GM18861 (cell line): ENCODE results near the gene LIFR.

Source experiments
- ATAC-seq: cut with Tn5 transposase; IDR thresholded peaks from one replicate; pipeline ENCODE4 v1.9.1; 2021; ENCODE audit not compliant: unreplicated experiment

The LIFR gene

GRCh38 chr5:38548064-38548759 lies 8.2 kb downstream of the LIFR start:
- no peak for ATAC-seq

DNA sequence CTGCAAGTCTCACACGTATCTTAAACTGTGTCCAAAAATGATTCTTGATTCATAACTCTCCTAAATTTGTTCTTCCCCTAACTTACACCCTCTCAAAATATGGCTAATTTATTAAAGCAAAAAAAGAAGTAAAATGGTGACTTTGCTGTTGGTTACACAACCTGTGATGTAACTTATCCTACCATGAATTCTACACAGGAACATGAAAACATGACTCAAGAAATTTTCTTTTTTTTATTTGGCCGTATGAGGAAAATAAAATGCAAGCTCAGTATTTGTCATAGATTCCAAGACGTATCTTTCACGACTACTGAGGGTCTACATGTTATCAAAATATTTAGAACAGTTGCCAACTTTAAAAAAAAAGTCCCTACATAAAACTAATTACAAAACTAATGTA lies 9.2 kb downstream of the LIFR start:
- no peak for ATAC-seq

GRCh38 chr5:38546691-38547146 lies 9.7 kb downstream of the LIFR start:
- ATAC-seq = no peak

DNA sequence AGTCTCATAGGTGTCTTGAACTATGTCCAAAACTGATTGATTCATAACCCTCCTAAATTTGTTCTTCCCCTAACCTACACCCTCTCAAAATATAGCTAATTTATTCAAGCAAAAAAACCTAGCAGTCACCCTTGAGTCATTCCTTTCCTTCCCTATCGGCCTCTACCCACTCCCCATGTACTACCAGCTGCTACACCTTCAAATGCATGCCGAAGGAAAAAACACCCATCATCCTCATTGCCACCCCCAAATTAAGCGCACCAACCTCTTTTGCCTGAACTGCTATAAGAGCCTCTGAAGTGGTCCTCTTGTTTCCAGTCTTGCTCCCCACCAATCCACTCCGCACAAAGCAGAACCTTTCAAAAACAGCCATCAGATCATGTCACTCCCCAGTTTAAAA lies 12.6 kb downstream of the LIFR start:
- no peak for ATAC-seq

DNA sequence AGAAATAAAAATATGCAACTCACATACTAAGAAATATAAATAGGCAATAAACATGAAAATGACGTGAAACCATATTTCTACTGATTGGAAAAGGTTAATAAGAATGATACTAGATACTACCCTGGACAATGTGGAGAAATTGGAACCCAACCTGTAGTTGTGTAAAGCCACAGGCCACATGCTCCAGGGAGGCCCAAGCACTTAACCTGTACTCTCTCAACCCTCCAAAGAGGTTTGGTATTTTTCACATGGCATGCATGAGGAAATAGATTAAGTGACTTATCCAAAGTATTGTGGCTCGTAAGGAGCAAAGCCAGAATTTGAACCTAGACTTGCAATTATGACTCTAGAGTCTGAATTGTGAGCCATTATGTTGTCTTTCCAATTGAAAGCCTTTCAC lies 13.4 kb downstream of the LIFR start:
- no peak for ATAC-seq

DNA sequence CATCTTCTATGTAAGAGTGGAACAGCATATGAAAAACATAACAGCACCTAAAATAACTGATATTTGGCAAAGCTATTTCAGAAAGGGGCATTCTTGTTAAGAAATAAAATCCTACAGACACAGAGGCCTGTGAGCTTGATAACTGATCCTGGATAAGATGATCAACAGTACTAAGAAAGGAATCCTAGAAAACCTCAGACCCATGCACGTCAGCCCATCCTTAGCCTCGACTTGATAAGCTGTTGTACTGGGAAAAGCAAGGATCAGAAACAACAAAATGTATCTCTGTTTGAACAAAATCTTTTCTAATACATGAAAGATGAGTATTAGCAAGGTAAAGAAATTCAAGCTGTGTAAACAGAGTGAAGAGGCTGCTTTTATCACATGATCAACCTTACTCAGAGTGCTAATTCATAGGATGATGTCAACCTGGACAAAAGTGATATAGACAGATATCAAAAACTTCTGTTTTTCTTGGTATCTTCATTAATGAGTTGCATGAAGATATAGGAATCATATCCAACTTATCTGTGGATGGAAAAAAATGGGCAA lies 15.2 kb downstream of the LIFR start:
- ATAC-seq = no peak

DNA sequence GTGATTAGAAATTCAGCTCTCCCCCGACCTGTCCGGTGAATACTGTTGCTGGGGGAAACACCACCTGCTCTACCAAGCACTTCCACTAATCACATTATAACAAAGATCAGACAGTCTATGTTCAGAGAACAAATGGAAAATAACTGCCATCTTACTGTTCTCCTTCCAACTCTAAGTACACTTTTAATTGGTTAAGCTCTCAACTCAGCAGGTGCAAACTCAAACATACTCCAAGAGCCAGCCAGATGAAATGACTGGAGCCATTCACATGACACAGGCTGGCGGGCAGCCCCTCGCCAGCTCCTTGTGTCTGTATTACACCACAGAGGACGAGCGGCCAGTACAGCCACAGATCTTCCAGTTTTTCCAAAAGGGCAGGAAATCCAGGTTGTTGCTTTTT lies 16.1 kb downstream of the LIFR start:
- ATAC-seq = no peak

DNA sequence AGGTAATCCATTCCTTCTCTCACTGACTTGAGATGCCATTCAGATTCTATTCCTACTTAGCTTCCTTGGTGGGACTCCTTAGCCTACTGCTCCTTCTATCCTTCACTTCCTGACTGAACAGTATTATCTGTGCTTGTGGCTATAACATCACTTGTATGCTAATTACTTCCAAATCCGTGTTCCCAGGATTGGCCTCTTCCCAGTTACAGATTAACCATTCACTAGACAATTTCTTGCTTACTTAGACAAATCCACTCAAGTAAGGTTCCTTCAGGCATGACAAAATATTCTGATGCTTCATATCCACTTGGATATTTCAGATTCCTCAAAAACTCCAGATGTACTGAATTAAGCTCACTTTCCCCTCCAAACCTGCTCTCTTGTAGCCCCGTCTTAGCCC lies 18.3 kb downstream of the LIFR start:
- no peak for ATAC-seq

GRCh38 chr5:38537505-38537904 lies 18.9 kb downstream of the LIFR start:
- no peak for ATAC-seq

DNA sequence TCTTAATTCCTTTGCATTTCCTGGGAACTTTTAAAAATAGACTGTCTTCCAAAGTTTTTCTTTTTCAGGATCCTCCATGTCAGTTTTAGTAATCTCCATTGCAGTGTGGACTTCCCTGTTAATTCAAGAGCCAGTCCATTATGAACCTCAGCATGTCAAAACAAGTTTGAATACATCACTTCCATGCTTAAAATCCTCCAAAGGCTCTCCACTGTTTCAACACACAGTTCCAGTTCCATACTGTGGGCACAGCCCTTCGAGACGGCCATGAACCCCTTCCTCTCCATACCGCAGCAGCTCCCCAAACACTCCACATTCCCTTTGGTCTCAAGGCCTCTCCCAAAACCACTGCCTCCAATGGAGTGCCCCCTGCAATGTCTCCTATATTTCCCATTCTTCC lies 19.5 kb downstream of the LIFR start:
- ATAC-seq = no peak

DNA sequence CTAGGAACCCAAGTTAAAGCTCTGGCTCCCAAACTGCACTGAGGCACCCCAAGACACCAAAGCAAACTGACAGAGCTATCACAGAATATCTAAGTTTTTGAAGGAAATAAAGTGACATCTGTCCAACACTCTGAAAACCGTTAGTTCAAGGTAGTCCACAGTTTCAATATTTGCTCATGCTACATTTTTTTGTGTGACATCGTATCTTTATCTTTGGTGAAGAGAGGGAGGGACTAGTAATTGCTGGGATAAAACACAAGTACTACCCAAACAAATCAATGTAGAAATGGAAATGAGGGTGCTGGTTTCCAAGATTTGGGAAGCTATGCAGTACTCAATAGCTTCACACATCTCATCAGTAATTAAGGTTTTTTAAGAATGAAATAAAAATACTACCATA lies 20.6 kb downstream of the LIFR start:
- no peak for ATAC-seq

DNA sequence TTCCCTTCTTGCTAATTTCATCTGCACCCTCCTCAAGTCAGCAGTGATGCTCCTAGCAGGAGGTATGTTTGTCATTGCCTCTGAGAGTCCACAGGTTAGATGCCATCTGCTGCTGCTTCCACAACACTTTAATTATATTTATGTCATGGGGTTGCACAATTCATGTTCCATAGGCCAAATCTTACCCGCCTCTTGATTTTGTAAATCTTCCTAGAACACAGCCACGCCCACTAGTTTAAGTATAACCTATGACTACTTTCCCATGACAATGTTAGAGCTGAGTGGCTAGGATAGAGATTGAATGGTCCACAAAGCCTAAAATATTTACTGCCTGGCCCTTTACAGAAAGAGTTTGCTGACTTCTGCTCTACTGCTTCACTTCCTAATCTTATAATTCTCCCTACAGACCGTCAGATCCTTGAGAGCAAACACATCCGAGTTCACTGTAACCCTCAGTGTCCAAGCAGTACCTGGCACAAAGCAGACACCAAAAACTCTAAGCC lies 21.1 kb downstream of the LIFR start:
- ATAC-seq = no peak

- ATAC-seq = no peak
Measured at GRCh38 chr5:38534156-38534453, 22.3 kb downstream of the LIFR start.

DNA sequence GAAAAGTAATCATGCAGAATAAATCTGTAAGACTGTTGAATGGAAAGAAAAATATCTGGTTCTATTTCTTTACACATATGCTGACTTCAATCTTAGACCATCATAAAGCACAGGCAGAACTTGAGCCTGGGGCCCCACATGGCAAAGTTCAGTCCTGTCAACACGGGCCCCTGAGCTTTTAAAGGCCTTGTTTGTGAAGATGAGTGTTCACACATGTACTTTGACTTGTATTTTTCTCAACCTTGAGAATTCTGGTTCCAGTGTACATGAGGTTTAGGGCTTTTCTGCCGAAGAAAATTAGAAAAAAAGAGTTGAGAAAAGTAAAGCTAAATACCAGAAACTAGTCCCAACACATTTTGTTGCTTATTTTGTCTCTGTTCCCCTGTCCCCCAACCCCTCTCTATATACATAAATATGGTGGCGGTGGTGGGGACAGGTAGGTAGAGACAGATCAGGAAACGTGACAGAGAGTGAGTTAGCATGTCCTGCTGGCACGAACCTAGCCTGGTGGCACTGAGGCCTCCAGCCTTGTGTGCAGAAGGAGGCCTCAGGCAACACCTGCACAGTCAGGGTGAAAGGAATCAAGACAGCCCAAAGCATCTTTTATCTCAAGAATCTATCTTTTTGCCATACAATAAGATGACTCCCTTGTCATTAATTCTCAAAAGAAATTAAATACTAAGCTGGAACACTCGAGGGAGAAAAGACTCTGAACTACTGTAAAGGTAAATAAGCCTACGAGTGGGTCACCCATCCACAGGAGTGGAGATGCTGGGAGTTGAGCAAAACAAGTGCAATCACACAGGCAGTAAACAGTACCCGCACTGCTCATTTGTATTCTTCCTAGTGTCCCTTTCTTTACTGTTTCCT lies 22.9 kb downstream of the LIFR start:
- ATAC-seq = no peak

DNA sequence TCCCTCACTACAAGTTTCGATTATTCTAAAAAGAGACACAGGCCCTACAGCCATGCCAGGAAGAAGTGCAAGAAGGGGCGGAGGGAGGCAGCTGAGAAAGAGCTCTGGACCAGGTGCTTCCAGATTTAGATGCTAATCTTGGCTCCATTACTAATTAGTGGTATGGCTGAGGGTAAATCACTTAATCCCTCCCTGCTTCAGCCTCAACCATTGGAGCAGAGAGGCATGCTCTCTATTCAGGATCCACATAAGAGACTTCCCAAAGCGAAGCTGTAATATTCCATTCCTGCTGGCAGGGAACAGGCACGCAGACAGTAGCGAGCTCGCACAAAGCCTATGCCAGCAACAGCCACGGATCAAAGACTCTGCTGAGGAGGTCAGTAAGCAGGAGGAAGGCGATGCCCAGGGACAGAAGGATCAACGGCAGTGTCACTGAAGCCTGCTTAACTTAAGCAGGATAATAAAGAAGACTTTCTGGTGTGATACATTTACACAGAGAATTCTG lies 24.2 kb downstream of the LIFR start:
- ATAC-seq = no peak

DNA sequence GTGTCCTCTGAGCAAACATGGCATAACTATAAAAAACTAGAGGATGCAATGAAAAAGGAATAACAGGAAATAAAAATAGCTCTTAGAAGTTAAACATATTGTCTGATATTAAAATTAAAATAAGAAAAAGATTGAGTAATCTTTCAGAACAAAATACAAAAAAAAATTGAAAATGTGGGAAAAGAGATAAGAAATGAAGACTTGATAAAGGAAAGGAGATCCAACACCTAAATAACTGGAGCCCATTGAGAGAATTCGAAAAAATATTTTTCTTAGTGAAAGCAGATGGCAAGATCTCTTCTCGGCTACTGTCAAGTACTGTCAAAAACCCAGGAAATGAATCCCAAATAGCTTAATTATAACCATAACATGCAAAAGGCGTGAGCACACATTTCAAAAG lies 24.9 kb downstream of the LIFR start:
- no peak for ATAC-seq

- ATAC-seq = no peak
Measured at GRCh38 chr5:38529955-38530646, 26.3 kb downstream of the LIFR start.

DNA sequence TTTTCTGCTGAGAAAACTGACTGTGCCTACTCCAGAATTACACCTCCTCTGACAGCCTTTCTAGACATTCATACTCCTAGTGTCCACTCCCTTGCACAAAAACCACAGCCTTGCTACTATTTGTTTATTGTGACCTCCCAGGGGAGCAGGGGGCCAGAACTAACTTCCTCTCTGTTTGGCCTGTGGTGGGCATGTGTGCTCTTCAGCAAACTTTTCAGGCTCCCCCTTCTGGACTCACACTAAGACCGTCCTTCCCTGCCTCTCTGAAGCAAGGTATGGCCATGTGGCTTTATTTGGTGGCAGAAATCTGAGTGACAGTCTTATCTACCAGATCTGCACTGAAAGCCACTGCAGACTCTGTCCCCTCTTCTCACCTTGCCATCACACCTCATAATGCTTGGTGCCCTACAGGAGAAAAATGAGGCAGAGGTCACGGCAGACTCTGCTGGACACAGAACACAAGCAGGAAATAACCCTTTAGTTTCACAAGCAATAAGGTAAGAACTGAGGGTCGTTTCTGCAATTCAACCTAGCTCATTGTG lies 28.2 kb downstream of the LIFR start:
- no peak for ATAC-seq

GRCh38 chr5:38527475-38527874 lies 29.0 kb downstream of the LIFR start:
- ATAC-seq = no peak

DNA sequence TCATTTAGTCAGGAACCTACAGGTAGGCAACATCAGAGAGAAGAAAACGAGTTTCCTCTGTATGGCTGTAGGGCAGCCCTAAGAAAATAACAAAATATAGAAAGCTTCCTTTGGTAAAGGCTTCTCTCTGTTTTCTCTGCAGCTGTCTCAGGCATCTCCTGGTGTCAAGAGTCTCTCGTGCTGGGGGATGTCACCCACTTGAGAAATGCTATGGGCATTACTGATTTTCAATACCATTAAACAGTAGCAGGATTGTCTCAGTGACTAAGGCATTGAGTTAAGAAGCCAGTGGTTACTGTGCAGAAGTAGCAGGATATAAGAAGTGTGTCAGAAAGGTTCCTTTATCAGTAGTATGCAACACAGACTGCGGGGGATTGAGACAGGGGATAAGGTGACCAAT lies 32.4 kb downstream of the LIFR start:
- no peak for ATAC-seq

- ATAC-seq = no peak
Measured at GRCh38 chr5:38519476-38519875, 37.0 kb downstream of the LIFR start.
